ENCODE measurements around the gene CSF2RB. TPM values are rescaled to one million over a fixed set of nuclear protein-coding genes. Genes with fewer than 3 reads are reported as not detected.

Gene CSF2RB
- total RNA-seq, 1 donor: 0.81 TPM

DNA sequence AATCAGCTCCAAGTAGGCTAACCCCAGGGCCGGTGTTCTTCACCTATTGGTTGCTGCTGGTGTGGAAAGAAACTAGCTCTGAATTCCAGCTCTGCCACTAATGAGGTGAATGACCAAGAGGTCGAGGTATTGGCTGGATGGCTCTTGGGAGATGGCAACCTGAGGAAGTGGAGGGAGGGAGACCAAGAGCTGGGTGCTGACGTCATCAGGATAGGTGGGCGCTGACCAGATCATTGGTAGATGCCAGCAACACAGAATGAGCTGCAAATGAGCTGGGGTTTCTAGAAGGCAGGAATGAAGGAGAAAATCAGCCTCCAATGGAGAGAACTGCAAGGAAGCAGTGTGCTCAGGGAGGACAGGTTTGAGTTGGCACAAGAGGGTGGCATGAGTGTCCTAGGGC lies 14.7 kb upstream of the CSF2RB start:
- TF ChIP-seq, protein P1, sequence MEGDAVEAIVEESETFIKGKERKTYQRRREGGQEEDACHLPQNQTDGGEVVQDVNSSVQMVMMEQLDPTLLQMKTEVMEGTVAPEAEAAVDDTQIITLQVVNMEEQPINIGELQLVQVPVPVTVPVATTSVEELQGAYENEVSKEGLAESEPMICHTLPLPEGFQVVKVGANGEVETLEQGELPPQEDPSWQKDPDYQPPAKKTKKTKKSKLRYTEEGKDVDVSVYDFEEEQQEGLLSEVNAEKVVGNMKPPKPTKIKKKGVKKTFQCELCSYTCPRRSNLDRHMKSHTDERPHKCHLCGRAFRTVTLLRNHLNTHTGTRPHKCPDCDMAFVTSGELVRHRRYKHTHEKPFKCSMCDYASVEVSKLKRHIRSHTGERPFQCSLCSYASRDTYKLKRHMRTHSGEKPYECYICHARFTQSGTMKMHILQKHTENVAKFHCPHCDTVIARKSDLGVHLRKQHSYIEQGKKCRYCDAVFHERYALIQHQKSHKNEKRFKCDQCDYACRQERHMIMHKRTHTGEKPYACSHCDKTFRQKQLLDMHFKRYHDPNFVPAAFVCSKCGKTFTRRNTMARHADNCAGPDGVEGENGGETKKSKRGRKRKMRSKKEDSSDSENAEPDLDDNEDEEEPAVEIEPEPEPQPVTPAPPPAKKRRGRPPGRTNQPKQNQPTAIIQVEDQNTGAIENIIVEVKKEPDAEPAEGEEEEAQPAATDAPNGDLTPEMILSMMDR (IDR thresholded peaks at IDR 0.05; ENCODE audit: insufficient read depth, low read length): no peak
- no peak for DNase-seq (ENCODE audit: low read depth)
- H3K4me3 ChIP-seq (ENCODE audit: low read depth, low read length): no peak overlapping the region

DNA sequence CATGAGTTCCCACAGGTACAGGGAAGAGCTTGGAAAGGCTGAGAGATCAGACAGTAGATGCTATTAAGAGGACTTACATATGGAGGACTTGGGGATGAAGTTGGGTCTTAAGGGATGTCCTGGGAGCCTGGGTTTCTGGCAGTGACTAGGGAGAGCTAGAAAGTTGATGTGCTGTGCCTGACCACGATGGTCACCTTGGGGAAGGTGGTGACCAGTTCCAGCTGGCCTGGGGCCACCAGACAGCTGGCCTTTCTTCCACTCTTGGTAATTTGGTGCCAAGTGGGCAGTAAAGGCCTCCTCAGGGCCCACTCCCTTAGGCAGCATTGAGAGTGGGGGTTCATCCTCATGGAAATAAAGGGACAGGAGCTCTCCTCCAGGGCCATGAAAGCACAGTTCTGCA lies 13.9 kb upstream of the CSF2RB start:
- no peak overlapping the region for H3K4me3 ChIP-seq (ENCODE audit: low read depth, low read length)
- no peak for DNase-seq (ENCODE audit: low read depth)
- TF ChIP-seq, protein P1 (IDR thresholded peaks at IDR 0.05; ENCODE audit: insufficient read depth, low read length): no peak

DNA sequence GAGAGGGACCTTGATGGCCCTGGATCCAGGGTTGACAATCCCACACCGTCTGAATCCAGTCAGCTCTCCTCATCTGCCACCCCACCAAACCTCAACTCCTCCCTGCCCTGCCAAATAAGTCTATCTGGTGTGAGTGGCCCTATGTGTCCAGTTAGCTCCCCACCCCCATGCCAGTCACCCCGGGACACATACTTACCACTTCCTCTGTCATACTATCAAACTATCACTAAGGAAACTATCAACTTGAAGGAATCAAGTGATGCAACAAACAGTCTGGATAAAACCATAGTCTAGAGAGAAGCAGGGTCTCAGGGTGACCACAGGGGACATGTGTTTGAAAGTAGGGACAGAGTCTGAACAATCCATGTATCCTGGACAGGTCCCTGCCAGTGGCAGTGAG lies 13.2 kb upstream of the CSF2RB start:
- DNase-seq (ENCODE audit: low read depth): no peak
- TF ChIP-seq, protein P1 (IDR thresholded peaks at IDR 0.05; ENCODE audit: insufficient read depth, low read length): no peak
- H3K4me3 ChIP-seq (ENCODE audit: low read depth, low read length): no peak overlapping the region

DNA sequence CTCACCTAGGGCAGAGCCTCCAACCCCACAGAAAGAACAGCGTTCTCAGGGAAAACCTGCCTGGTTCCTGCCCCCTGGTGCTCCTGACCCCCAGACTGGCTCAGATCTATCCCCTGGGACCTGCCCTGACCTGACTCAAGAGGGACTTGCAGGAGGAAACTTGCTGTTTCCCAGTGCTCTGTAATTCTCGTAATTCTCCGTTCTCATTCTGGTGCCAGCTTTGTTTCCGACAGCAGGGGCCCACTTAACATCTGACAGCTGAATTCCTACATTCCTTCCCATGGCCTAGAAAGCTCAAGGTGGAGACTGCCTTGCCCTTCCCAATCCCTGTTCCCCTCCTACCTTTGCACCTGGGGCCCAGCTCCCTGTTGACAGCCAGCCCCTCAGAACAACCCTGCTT lies 12.5 kb upstream of the CSF2RB start:
- TF ChIP-seq, protein P1 (IDR thresholded peaks at IDR 0.05; ENCODE audit: insufficient read depth, low read length): no peak
- peak; percentile 14 for DNase-seq (ENCODE audit: low read depth)

DNA sequence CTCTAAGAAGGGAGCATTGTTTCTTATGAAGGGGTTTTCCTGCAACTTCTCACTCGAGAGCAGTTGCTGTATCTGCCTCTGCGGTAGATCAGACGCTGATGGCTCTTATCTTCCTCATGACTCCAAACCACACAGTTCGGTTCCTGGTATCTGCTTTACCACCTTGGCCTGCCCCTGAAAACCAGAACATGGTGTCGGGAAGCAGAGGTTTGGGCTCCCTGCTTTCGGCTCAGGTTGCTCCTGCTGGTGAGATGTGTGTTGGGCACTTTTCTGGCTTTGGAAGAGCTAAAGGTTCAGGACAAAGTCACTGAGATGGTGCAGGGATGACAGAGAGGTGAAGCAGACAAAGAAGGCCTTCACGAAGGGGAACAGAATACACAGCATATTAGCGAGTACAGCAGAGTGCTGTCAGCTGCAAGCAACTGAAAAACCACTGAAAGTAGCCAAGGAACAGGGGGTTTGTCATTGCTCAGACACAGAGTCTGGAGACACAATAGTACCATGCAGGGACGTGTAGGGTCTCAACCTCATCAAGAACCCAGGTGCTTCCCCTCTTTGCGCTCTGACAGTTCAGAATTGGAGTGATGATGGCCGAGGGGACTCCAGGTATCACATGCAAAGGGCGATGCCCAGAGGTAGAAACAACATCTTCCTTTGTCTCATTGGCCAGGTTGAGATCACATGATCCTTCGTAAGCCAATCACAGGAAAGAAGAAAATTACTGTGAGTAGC lies 11.9 kb upstream of the CSF2RB start:
- TF ChIP-seq, protein P1 (IDR thresholded peaks at IDR 0.05; ENCODE audit: insufficient read depth, low read length): no peak

More for the DNA sequence above, 12.5 kb upstream of the CSF2RB start:
- no peak overlapping the region for H3K4me3 ChIP-seq (ENCODE audit: low read depth, low read length)

DNA sequence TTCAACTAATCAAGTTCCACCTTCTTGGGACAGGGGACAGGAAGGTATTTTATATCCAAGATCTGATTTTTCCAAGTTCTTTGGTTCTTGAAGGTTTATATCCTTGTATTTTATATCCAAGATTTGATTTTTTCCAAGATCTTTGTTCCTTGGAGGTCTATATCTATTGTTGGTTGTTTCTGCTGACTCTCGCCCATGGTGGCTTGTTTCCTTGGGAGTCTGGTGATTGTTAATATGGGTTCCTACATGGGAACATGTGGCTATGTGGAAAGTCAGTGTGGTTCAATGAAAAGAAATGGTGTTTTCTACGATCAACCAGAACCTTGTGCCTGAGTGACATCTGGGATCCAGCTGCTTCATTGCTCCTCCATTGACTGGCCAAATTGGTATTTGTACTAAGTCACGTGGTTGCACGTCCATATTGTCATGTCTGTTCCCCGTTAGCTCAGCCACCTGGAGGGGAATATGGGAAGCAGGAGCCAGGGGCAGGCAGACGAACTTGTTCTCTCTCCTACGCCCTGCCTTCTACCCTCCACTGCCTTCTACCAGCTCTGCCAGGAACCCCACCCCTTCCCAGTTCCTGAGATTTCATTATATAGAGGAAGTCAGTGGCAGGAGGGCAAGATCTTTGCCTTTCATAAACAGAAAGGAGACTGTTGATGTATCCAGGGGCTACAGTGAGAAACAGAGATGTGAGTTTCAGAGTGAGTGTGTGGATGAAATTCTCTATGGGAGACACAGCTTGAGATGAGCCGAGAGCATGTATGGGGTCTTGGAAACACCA lies 11.1 kb upstream of the CSF2RB start:
- TF ChIP-seq, protein P1 (IDR thresholded peaks at IDR 0.05; ENCODE audit: insufficient read depth, low read length): no peak
- DNase-seq (ENCODE audit: low read depth): no peak
- H3K4me3 ChIP-seq (ENCODE audit: low read depth, low read length): no peak overlapping the region

More for the DNA sequence above, 11.9 kb upstream of the CSF2RB start:
- H3K4me3 ChIP-seq (ENCODE audit: low read depth, low read length): no peak overlapping the region
- DNase-seq (ENCODE audit: low read depth): no peak
